ENCODE data around the gene HEBP1. TPM values are rescaled to one million over a fixed set of nuclear protein-coding genes. Genes with fewer than 3 reads are reported as not detected.

HEBP1 gene
- total RNA-seq, 1 experiment from 2014 or later: 7.8 TPM

DNA sequence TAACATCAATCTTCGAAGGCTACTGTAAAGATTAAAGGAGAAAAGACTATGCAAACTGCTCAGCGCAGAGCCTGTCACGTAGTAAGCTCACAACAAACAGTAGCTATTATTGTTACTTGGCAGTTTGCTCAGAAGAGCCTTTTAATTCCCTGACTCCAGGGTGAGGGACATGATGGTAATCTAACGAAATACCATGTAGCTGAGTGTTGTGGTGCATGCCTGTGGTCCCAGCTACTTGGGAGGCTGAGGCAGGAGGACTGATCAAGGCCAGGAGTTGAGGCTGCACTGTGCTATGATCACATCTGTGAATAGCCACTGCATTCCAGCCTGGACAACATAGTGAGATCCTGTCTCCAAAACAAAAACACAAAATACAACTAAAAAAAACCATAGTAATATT lies 22.8 kb downstream of the HEBP1 start:
- in situ Hi-C loops (cut with HindIII; ENCODE audit: low pct_unique_long_range_greater_than_20kb, low sequenced_read_pairs): no loop called here
- DNase-seq (ENCODE audit: low read depth, low spot score): no peak

DNA sequence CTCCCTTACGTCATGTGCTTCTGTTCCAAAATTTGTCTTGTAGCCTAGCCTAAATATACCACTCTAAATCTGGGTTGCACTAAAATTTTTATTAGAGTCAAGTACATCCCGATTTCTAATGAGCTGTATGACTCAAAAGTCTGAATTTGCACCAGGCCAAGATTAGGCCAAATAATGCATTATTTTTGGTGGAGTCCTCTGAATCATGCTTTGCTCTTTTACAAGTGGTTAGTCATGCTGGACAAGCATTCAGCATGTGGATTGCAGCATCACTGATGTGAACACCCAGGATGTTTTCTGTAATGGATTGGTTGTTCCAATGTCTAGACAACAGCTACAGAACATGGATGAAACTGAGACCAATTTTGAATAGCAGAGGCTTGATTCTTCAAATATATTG lies 23.7 kb downstream of the HEBP1 start:
- peak; percentile 55 for DNase-seq (ENCODE audit: low read depth, low spot score)
- in situ Hi-C loops (cut with HindIII; ENCODE audit: low pct_unique_long_range_greater_than_20kb, low sequenced_read_pairs): no loop called here

DNA sequence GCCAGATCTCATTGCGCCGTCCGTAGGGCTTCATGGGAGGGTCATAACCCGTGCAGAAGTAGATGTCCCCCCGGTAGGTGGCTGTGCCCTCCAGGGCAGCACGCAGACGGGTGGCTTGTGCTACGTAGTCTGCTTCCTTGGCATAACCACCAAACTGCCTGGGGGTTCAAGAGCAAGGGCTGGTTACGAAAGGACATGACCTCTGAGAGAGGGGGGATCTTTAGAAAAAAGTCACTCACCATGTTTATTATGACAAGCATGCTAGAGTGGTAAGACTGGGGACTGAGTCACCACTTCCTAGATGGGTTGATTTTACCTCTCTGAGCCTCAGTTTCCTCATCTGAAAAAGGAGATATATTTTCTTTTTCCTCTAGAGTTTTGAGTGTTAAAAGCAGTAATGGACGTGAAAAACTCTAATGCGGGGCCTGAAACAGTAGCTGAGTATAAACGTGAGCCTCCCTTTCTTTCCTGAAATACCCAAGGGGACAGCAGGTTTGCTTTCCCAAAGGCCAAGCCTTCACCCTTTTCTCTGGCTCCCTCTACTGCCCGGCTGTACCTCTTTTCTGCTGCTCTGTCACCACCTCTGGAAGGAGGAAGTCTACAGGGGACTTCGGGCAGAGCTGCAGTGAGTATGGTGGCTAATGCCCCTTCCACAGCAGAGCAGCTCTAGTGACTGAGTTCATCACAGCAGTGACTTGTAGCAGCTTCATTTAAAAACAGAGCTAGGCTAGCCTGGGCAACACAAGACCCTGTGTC lies 24.6 kb downstream of the HEBP1 start:
- in situ Hi-C loops (cut with HindIII; ENCODE audit: low pct_unique_long_range_greater_than_20kb, low sequenced_read_pairs): no loop called here
- peak; percentile 80 for DNase-seq (ENCODE audit: low read depth, low spot score)

GRCh38 chr12:12974211-12974610 lies 25.9 kb downstream of the HEBP1 start:
- no peak for DNase-seq (ENCODE audit: low read depth, low spot score)

DNA sequence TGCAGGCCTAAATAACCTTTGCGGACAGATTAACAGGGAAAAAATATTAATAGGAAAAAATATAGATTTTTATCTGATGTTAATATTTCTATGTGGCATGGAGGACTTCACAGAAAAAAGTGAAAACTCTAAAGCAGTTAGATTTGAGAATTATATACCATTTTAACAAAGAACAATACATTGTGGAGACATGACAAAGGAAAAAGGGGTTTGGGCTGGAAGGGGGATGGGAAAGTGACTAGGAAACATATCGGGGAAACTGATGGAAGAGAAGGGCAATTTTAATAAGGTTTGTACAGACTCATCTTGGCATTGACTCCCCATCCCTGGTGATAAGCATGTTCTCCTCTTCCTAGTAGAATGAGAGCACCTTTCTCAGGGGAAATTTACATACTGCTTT lies 27.0 kb downstream of the HEBP1 start:
- in situ Hi-C loops (cut with HindIII; ENCODE audit: low pct_unique_long_range_greater_than_20kb, low sequenced_read_pairs): no loop called here
- no peak for DNase-seq (ENCODE audit: low read depth, low spot score)

More at GRCh38 chr12:12974211-12974610, 25.9 kb downstream of the HEBP1 start:
- in situ Hi-C loops (cut with HindIII; ENCODE audit: low pct_unique_long_range_greater_than_20kb, low sequenced_read_pairs): no loop called here

DNA sequence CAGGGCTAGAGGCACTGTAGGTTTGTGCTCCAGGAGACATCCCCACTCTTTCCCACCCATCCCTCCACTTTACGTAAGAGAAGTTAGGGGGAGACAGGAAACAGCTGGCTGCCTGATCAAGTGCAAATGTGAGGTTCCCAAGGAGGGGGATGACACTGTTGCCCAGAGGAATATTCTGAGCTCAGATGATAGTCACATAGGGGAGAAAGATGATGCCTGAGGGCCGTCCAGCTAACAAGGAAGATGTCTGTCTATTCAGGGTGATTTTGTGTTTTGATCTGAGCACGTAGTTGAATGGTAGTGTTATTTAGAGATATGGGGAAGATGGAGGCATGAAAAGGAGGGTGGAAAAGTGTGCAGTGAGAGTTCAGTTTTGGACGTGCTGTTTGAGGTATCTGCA lies 34.2 kb downstream of the HEBP1 start:
- DNase-seq (ENCODE audit: low read depth, low spot score): peak; percentile 59
- in situ Hi-C loops (cut with HindIII; ENCODE audit: low pct_unique_long_range_greater_than_20kb, low sequenced_read_pairs): no loop called here

- DNase-seq (ENCODE audit: low read depth, low spot score): no peak
- in situ Hi-C loops (cut with HindIII; ENCODE audit: low pct_unique_long_range_greater_than_20kb, low sequenced_read_pairs): no loop called here
These were observed 35.8 kb downstream of the HEBP1 start for GRCh38 chr12:12964255-12964654.

GRCh38 chr12:12960639-12961209 lies 39.3 kb downstream of the HEBP1 start:
- in situ Hi-C loops (cut with HindIII; ENCODE audit: low pct_unique_long_range_greater_than_20kb, low sequenced_read_pairs): no loop called here

DNA sequence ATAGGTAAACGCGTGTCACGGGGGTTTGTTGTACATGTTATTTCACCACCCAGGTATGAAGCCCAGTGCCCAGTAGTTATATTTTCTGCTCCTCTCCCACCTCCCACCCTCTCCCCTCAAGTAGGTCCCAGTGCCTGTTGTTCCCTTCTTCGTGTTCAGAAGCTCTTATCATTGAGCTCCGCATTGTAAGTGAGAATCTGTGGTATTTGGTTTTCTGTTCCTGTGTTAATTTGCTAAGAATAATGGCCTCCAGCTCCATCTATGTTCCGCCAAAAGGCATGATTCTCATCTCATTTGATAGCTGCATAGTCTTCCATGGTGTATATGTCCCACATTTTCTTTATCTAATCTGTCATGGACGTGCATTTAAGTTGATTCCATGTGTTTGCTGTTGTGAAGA lies 41.2 kb downstream of the HEBP1 start:
- DNase-seq (ENCODE audit: low read depth, low spot score): no peak
- in situ Hi-C loops (cut with HindIII; ENCODE audit: low pct_unique_long_range_greater_than_20kb, low sequenced_read_pairs): no loop called here

More at GRCh38 chr12:12960639-12961209, 39.3 kb downstream of the HEBP1 start:
- DNase-seq (ENCODE audit: low read depth, low spot score): no peak

- no peak for DNase-seq (ENCODE audit: low read depth, low spot score)
- in situ Hi-C loops (cut with HindIII; ENCODE audit: low pct_unique_long_range_greater_than_20kb, low sequenced_read_pairs): no loop called here
These were observed 45.0 kb downstream of the HEBP1 start for GRCh38 chr12:12954878-12955625.

DNA sequence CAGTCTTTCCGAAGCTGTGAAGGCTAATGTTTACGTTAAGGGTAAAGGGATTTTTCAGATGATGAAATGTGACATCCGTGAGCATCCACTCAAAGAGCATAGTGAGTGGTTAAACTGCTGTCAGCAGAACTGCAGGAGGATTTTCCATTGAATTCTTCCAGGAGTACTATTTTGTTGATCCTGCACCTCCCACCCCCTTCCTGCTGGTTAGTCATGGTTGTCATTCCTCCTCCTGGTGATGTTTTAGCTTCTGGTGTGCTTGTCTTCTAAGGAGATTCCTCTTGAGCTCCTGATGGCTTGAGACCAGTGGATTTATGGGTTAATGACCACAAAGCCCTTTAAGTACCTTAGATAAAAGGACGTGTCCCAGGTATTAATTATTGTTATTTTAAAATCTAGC lies 45.7 kb downstream of the HEBP1 start:
- in situ Hi-C loops (cut with HindIII; ENCODE audit: low pct_unique_long_range_greater_than_20kb, low sequenced_read_pairs): no loop called here
- no peak for DNase-seq (ENCODE audit: low read depth, low spot score)

DNA sequence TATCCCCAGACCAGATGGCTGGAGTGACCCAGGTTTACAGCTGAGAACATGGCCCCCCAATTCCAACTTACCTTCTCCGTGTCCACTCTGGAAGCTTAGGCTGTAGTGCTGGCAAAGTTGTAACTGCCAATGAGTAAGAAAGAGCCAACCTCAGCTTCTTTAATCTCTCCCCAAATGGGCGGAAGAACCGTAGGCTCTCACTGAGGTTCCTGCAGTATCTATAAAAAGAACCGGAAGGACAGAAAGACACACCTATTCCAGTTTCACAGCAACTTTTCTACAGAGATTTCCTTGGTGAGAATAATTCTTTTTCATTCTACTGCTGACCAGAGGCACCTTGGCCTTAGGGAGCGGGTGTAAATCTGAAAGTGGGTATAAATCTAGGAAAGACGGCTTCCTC lies 48.0 kb downstream of the HEBP1 start, which contains the start of gene GPRC5D:
TSS of gene GPRC5D (minus strand) at position 135 of the 400 bp plus-strand sequence. CDS start 1,786 bp downstream, outside the sequence.
- in situ Hi-C loops (cut with HindIII; ENCODE audit: low pct_unique_long_range_greater_than_20kb, low sequenced_read_pairs): no loop called here

GRCh38 chr12:12951504-12951903 lies 48.6 kb downstream of the HEBP1 start:
- in situ Hi-C loops (cut with HindIII; ENCODE audit: low pct_unique_long_range_greater_than_20kb, low sequenced_read_pairs): no loop called here
- DNase-seq (ENCODE audit: low read depth, low spot score): no peak

More for the DNA sequence above, 48.0 kb downstream of the HEBP1 start, which contains the start of gene GPRC5D:
- no peak for DNase-seq (ENCODE audit: low read depth, low spot score)

GRCh38 chr12:12947902-12948301 lies 52.2 kb downstream of the HEBP1 start:
- no peak for DNase-seq (ENCODE audit: low read depth, low spot score)
- in situ Hi-C loops (cut with HindIII; ENCODE audit: low pct_unique_long_range_greater_than_20kb, low sequenced_read_pairs): no loop called here

GRCh38 chr12:12946686-12947355 lies 53.2 kb downstream of the HEBP1 start:
- in situ Hi-C loops (cut with HindIII; ENCODE audit: low pct_unique_long_range_greater_than_20kb, low sequenced_read_pairs): no loop called here
- DNase-seq (ENCODE audit: low read depth, low spot score): peak; percentile 95

DNA sequence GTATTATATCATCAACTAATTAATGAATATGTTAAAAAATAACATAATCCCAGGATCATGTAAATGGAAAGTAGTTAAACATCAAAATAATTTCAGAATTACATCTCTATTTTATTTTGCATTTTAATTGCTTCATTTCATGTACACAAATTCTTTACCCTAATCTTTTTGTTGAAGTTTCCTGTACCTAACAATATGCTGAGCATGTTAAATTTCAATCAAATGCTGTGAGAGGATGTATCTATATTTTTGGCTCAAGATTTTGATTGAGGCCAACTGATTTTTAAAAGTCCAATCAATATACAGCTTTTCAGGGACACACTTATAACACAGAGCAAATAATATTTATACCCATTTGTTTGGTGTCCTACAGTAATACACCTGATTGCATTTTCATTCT lies 54.5 kb downstream of the HEBP1 start:
- in situ Hi-C loops (cut with HindIII; ENCODE audit: low pct_unique_long_range_greater_than_20kb, low sequenced_read_pairs): no loop called here

GRCh38 chr12:12943586-12944260 lies 56.3 kb downstream of the HEBP1 start:
- DNase-seq (ENCODE audit: low read depth, low spot score): no peak
- in situ Hi-C loops (cut with HindIII; ENCODE audit: low pct_unique_long_range_greater_than_20kb, low sequenced_read_pairs): no loop called here

More for the DNA sequence above, 54.5 kb downstream of the HEBP1 start:
- DNase-seq (ENCODE audit: low read depth, low spot score): no peak

Measured in SK-MEL-5 (cell line).